SU-DHL-6 (cell line): ENCODE data around the gene CSAG3.
"Not testable (repeated sequence)": the region's sequence is repeated elsewhere in the genome, so short reads cannot be mapped to it uniquely, and the experiment has no call there.

Experiments
- H2AFZ ChIP-seq: fragments of 200-600 bp; sonication (generic); 2 replicates; pipeline ENCODE4 v1.6.1; 2014; ENCODE audit warnings: low read depth, mild to moderate bottlenecking, moderate library complexity, mixed read lengths, antibody characterized with exemption, low read length; ENCODE audit not compliant: severe bottlenecking
- H3F3A ChIP-seq: fragments of 200-600 bp; shearing (Covaris generic); 2 replicates; pipeline ENCODE4 v1.6.0; 2016; ENCODE audit warnings: antibody characterized with exemption, mild to moderate bottlenecking; ENCODE audit not compliant: insufficient read depth
- H3K27ac ChIP-seq: fragments of 200-600 bp; sonication (generic); 2 replicates; pipeline ENCODE4 v1.5.1; 2016; ENCODE audit warnings: low read depth, mild to moderate bottlenecking, low read length, moderate library complexity, mixed read lengths
- H3K27me3 ChIP-seq: fragments of 200-600 bp; sonication (generic), shearing (Covaris generic); 2 replicates; pipeline ENCODE4 v1.6.0; 2014; ENCODE audit warnings: mild to moderate bottlenecking, low read length
- H3K36me3 ChIP-seq: fragments of 200-600 bp; sonication (generic); 2 replicates; pipeline ENCODE4 v1.6.1; 2014; ENCODE audit warnings: mild to moderate bottlenecking, low read length, mixed read lengths
- H3K4me2 ChIP-seq: fragments of 300-600, 200-600 bp; shearing (Covaris generic), sonication (generic); 2 replicates; pipeline ENCODE4 v1.6.0; 2014; ENCODE audit warnings: low read length, low read depth, mild to moderate bottlenecking; ENCODE audit not compliant: poor library complexity, severe bottlenecking
- H3K4me3 ChIP-seq: fragments of 200-600 bp; sonication (generic); 2 replicates; pipeline ENCODE4 v1.5.1; 2014; ENCODE audit warnings: antibody characterized with exemption, low read length, mild to moderate bottlenecking, mixed read lengths; ENCODE audit not compliant: insufficient read depth, poor library complexity, severe bottlenecking
- H3K79me2 ChIP-seq: fragments of 200-600 bp; sonication (generic); 2 replicates; pipeline ENCODE4 v1.6.1; 2014; ENCODE audit warnings: mild to moderate bottlenecking, low read length, moderate library complexity; ENCODE audit not compliant: insufficient read depth
- H3K9ac ChIP-seq: fragments of 200-600 bp; sonication (generic); 2 replicates; pipeline ENCODE4 v1.7.0; 2014; ENCODE audit warnings: mild to moderate bottlenecking, low read length
- H3K9me2 ChIP-seq: fragments of 200-600 bp; sonication (generic); replicated peaks from 2 replicates; pipeline ENCODE4 v1.6.1; 2014; ENCODE audit warnings: low read length; ENCODE audit not compliant: insufficient read depth
- H3K9me3 ChIP-seq: fragments of 200-600 bp; sonication (generic); 2 replicates; pipeline ENCODE4 v1.6.1; 2014; ENCODE audit warnings: low read length, mixed read lengths; ENCODE audit not compliant: insufficient read depth
- H4K20me1 ChIP-seq: fragments of 200-600 bp; sonication (generic); 2 replicates; pipeline ENCODE4 v1.6.1; 2014; ENCODE audit warnings: low read depth, mild to moderate bottlenecking, antibody characterized with exemption, low read length, moderate library complexity, mixed read lengths
- CTCF ChIP-seq: fragments of 200-600 bp; sonication (generic); IDR thresholded peaks from one replicate; pipeline ENCODE4 v1.5.1; 2017; ENCODE audit warnings: antibody characterized with exemption, mild to moderate bottlenecking, low read length, moderate library complexity; ENCODE audit not compliant: insufficient read depth, poor library complexity, severe bottlenecking
- EZH2phosphoT487 ChIP-seq: fragments of 200-600 bp; sonication (generic), shearing (Covaris generic); conservative IDR thresholded peaks from 2 replicates; pipeline ENCODE4 v1.6.1; 2018; ENCODE audit warnings: mild to moderate bottlenecking, antibody characterized with exemption, low read length, moderate library complexity, mixed read lengths

Gene CSAG3

GRCh38 chrX:152735860-152736511 is 23.0 kb upstream of the CSAG3 start:
- TF ChIP-seq EZH2phosphoT487: no peak
- TF ChIP-seq CTCF: no peak
- H2AFZ ChIP-seq: no peak overlapping the region
- H3K27ac ChIP-seq: no peak overlapping the region
- no peak overlapping the region for H3K9ac ChIP-seq
- no peaks in the 10 kb centered on the region for H3K27me3 ChIP-seq
- no peaks in the 10 kb centered on the region for H3K9me2 ChIP-seq
- H3K36me3 ChIP-seq: no peaks in the 10 kb centered on the region
- no peaks in the 10 kb centered on the region for H3F3A ChIP-seq
- H3K79me2 ChIP-seq: no peaks in the 10 kb centered on the region
- no peaks in the 10 kb centered on the region for H3K9me3 ChIP-seq
- H3K4me3 ChIP-seq: no peak overlapping the region
- H3K4me2 ChIP-seq: no peak overlapping the region
- H4K20me1 ChIP-seq: no peaks in the 10 kb centered on the region

- H3K79me2 ChIP-seq, H3K27me3 ChIP-seq, H3K9me3 ChIP-seq, H3K27ac ChIP-seq, H3K4me3 ChIP-seq, H3K4me2 ChIP-seq, H3K36me3 ChIP-seq, H4K20me1 ChIP-seq, H2AFZ ChIP-seq, H3K9ac ChIP-seq, H3K9me2 ChIP-seq, H3F3A ChIP-seq: not testable (repeated sequence)
Measured at GRCh38 chrX:152736528-152736927, 22.5 kb upstream of the CSAG3 start.

- Histone ChIP-seq H3K27me3 (no peaks in the 10 kb centered on the region), H4K20me1 (no peaks in the 10 kb centered on the region), H3K4me2 (no peak overlapping the region), H3K9me2 (no peaks in the 10 kb centered on the region), H3K9ac (no peak overlapping the region), H3K4me3 (no peak overlapping the region), H3K9me3 (no peaks in the 10 kb centered on the region), H3K79me2 (no peaks in the 10 kb centered on the region), H3F3A (no peaks in the 10 kb centered on the region), H3K27ac (no peak overlapping the region), H2AFZ (no peak overlapping the region), H3K36me3 (no peaks in the 10 kb centered on the region)
- no peak for TF ChIP-seq CTCF
- no peak for TF ChIP-seq EZH2phosphoT487
Measured at GRCh38 chrX:152738560-152738959, 20.5 kb upstream of the CSAG3 start.

- H3K36me3 ChIP-seq, H3K27ac ChIP-seq, H3K4me2 ChIP-seq, H3K9ac ChIP-seq, H3K9me2 ChIP-seq, H3K79me2 ChIP-seq, H3K27me3 ChIP-seq, H3F3A ChIP-seq, H3K4me3 ChIP-seq, H4K20me1 ChIP-seq, H3K9me3 ChIP-seq, H2AFZ ChIP-seq: not testable (repeated sequence)
Measured at GRCh38 chrX:152753686-152754650, 5.0 kb upstream of the CSAG3 start, which contains the start of gene MAGEA2. Gene MAGEA2 (minus strand): TSS chrX:152753842. CDS start chrX:152751363, 2,479 bp downstream.

- not testable (repeated sequence) for H3K79me2 ChIP-seq, H3K27ac ChIP-seq, H3K9ac ChIP-seq, H3K4me3 ChIP-seq, H3K9me2 ChIP-seq, H3K4me2 ChIP-seq, H4K20me1 ChIP-seq, H2AFZ ChIP-seq, H3K36me3 ChIP-seq, H3K9me3 ChIP-seq, H3K27me3 ChIP-seq, H3F3A ChIP-seq
Measured at GRCh38 chrX:152754871-152755270, 4.1 kb upstream of the CSAG3 start.

GRCh38 chrX:152759544-152759943 is 526 bp downstream of the CSAG3 start:
- not testable (repeated sequence) for H3F3A ChIP-seq, H3K9ac ChIP-seq, H3K9me2 ChIP-seq, H3K4me2 ChIP-seq, H3K36me3 ChIP-seq, H3K27me3 ChIP-seq, H2AFZ ChIP-seq, H3K79me2 ChIP-seq, H4K20me1 ChIP-seq, H3K27ac ChIP-seq, H3K4me3 ChIP-seq, H3K9me3 ChIP-seq
